ENCODE measurements around the gene PUS10. TPM values are rescaled to one million over a fixed set of nuclear protein-coding genes. Genes with fewer than 3 reads are reported as not detected.
A peak's percentile ranks its signal among the peaks of the same experiment; 100 is the strongest.
"Not testable (repeated sequence)": the region's sequence is repeated elsewhere in the genome, so short reads cannot be mapped to it uniquely, and the experiment has no call there.

The PUS10 gene
- total RNA-seq, 3 donors from 2014 or later: 6.5 to 8.4 (median 6.5) TPM

DNA sequence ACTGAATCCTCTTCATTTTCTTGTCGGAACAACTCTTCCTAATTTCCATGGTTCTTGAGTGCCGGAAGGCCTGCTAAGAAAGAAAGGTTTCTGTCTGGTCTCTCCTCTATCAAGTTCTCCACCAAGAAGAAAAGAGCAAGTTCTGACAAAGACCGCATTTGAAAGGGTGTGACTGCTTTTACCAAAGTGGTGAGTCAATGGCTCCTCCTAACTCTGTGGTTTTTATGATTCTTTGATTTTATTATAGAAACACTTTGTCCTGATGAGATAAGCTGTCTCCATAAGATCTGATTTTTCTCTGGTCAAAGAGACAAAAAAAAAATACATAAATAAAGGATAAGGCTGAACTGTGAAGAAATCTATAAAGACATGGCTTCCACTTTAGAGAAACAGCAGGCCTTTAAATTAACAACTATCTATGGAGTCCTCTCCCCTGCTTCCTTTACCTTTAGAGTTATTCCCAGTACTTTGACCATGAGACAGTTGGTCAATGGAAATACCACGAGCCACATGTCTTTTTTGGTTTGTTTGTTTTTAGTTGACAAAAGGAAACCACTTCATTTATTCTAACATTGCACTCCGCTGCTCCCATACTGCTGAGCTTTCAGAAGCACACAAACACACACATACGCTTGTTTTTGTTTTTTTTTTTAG is 69.0 kb downstream of the PUS10 start:
- H3K9me3 Mint-ChIP-seq: no peaks in the 10 kb centered on the region
- ATAC-seq: peak in 1 of 2 donors; percentile 73
- H3K36me3 Mint-ChIP-seq (ENCODE audit: insufficient read depth): peaks cover 17% of the 10 kb centered on the region
- no peak for DNase-seq
- no peak overlapping the region for H3K4me3 Mint-ChIP-seq
- H3K4me1 Mint-ChIP-seq (ENCODE audit: low read depth): peaks cover 21% of the 10 kb centered on the region
- H3K27me3 Mint-ChIP-seq (ENCODE audit: low read depth): no peaks in the 10 kb centered on the region

DNA sequence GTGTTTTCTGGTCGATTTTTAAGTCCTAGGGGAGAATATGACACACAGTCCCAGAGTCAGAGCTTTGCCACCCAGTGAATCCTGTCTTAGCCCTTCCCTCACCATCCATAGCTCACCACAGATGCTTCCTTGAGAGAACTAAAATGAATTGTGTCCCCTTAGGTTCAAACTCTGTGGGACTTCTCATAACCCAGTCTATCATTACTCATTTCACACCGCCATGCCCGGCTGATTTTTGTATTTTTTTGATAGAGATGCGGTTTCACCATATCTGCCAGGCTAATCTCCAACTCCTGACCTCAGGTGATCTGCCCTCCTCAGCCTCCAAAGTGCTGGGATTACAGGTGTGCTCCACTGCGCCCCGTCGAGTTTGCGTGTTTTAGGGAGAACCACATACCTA is 69.9 kb downstream of the PUS10 start:
- H3K27me3 Mint-ChIP-seq (ENCODE audit: low read depth): no peaks in the 10 kb centered on the region
- no peak overlapping the region for H3K4me3 Mint-ChIP-seq
- H3K4me1 Mint-ChIP-seq (ENCODE audit: low read depth): peaks cover 19% of the 10 kb centered on the region
- peaks cover 9% of the 10 kb centered on the region for H3K36me3 Mint-ChIP-seq (ENCODE audit: insufficient read depth)
- no peak for DNase-seq
- H3K9me3 Mint-ChIP-seq: no peaks in the 10 kb centered on the region
- no peak for ATAC-seq

DNA sequence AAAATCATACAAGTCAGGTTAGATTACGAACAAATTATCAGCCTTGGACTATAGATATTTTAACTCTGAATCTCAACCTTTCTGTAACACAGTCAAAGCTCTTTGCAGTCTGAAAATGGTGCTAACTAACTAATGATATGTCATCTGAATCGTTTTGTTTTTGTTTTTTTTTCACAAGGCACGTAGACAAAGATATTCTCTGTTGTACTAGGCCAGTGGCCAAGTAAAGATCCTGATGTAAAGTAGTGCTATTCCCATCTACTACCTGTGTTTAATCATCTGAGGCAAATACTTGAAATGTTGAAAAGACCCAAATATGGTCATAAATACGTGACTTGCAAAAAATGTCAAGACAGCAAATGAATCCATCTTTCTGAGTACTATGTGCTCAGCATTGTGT is 71.0 kb downstream of the PUS10 start:
- DNase-seq (no peak), ATAC-seq (no peak)
- Mint-ChIP-seq H3K4me3 (no peak overlapping the region), H3K27me3 (ENCODE audit: low read depth) (no peaks in the 10 kb centered on the region), H3K9me3 (no peaks in the 10 kb centered on the region), H3K4me1 (ENCODE audit: low read depth) (peaks cover 19% of the 10 kb centered on the region), H3K36me3 (ENCODE audit: insufficient read depth) (peaks cover 6% of the 10 kb centered on the region)

DNA sequence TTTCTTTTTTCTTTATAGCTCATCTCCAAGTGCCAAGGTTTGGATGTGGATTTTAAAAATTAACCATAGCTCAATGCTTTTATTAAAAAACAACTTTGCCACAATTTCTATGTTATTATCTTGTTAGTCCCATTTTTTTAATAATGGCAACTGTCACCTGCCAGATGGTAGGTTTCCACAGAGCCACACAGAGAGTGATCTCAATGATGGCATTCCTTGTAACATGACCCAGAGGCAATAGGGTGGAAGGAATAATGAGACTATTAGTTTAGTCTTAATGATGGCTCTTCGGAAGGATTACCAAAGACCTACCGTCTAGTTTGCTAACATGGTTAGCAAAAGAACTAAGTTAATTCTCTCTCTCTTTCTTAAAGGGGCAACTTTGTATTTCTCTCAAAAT is 72.7 kb downstream of the PUS10 start:
- ATAC-seq (no peak), DNase-seq (no peak)
- H3K9me3 Mint-ChIP-seq: no peaks in the 10 kb centered on the region
- no peak overlapping the region for H3K4me3 Mint-ChIP-seq
- H3K4me1 Mint-ChIP-seq (ENCODE audit: low read depth): peaks cover 19% of the 10 kb centered on the region
- H3K36me3 Mint-ChIP-seq (ENCODE audit: insufficient read depth): peaks cover 5% of the 10 kb centered on the region
- no peaks in the 10 kb centered on the region for H3K27me3 Mint-ChIP-seq (ENCODE audit: low read depth)

DNA sequence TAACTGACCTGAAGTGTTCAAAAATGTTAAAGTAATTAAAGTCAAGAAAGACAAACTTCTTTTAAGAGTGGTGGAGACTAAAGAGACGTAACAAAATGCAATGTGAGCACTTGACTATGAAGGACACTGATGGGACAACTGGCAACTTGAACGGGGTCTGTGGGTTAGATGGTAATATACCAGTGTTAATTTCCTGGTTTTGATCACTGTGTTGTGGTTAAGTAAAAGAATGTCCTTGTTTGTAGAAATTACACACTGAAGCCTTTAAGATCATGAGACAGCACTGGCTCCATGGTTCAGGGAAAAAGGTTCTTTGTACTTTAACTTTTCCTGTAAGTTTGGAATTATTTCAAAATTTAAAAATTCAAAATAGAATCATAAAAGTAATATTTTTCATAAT is 78.4 kb downstream of the PUS10 start:
- Mint-ChIP-seq H3K36me3 (ENCODE audit: insufficient read depth) (peaks cover 26% of the 10 kb centered on the region), H3K27me3 (ENCODE audit: low read depth) (no peaks in the 10 kb centered on the region), H3K4me1 (ENCODE audit: low read depth) (peaks cover 9% of the 10 kb centered on the region), H3K9me3 (no peaks in the 10 kb centered on the region), H3K4me3 (no peak overlapping the region)
- DNase-seq: no peak
- ATAC-seq: no peak

DNA sequence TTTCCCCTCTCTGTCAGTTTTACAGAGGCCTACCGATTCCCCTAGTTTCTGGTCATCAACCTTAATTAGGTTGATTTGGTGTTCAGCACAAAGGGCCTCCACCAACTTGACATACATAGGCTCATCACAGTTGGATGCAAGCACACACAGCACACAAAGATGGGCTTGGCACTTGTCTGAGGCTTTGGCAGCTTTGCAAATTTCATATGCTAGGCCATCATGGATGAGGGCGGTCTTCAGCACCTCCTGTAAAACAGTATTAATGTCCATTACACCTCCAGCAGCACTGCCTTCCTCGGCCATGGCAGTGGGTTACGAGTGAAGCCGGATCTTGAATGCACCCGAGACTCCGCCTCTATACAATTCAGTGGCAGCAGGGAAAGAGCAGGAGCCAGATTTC is 79.8 kb downstream of the PUS10 start:
- Mint-ChIP-seq H3K9me3 (no peaks in the 10 kb centered on the region), H3K4me3 (no peak overlapping the region), H3K36me3 (ENCODE audit: insufficient read depth) (peaks cover 33% of the 10 kb centered on the region), H3K27me3 (ENCODE audit: low read depth) (no peaks in the 10 kb centered on the region), H3K4me1 (ENCODE audit: low read depth) (peaks cover 9% of the 10 kb centered on the region)
- no peak for DNase-seq
- no peak for ATAC-seq

DNA sequence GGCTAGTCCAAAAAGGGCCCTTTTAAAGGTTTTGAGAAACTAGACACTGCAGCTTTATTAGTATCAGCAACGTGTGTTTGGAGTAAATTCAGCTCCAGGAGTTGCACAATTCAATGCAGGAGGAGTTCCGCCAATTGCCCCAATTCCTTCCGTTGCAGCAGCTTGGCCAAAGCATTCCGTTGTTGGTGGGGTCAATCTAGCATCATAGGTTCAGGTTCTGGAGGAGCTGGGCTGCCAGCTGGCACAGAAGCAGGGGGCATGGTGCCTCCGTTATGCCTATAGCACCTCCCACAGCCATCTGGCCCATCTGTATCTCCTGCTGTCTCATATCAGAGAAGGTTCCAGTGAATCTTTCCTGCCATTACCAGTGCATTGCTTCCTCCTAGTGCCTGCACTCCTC is 81.3 kb downstream of the PUS10 start:
- ATAC-seq (no peak), DNase-seq (no peak)
- peaks cover 15% of the 10 kb centered on the region for H3K4me1 Mint-ChIP-seq (ENCODE audit: low read depth)
- no peaks in the 10 kb centered on the region for H3K27me3 Mint-ChIP-seq (ENCODE audit: low read depth)
- no peak overlapping the region for H3K4me3 Mint-ChIP-seq
- H3K9me3 Mint-ChIP-seq: peaks cover 3% of the 10 kb centered on the region
- peaks cover 44% of the 10 kb centered on the region for H3K36me3 Mint-ChIP-seq (ENCODE audit: insufficient read depth)

DNA sequence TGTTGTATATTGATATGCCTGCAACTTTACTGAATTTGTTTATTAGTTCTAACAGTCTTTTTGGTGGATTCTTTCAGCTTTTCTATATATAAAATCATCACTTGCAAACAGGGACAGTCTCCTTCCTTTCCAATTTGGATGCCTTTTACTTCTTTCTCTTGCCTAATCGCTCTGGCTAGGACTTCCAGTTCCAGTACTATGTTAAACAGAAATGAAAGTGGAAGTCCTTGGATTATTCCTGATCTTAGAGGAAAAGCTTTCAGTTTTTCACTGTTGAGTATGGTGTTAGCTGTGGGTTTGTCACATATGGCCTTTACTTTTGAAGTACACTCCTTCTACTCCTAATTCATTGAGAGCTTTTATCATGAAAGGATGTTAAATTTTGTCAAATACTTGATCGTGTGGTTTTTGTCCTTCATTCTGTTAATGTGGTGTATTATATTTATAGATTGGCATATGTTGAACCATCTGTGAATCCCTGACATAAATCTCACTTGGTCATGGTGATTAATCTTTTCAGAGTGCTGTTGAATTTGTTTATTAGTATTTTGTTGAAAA is 83.8 kb downstream of the PUS10 start:
- H3K4me3 Mint-ChIP-seq: no peak overlapping the region
- peaks cover 42% of the 10 kb centered on the region for H3K36me3 Mint-ChIP-seq (ENCODE audit: insufficient read depth)
- no peak for DNase-seq
- H3K4me1 Mint-ChIP-seq (ENCODE audit: low read depth): peaks cover 11% of the 10 kb centered on the region
- no peak for ATAC-seq
- H3K27me3 Mint-ChIP-seq (ENCODE audit: low read depth): no peaks in the 10 kb centered on the region
- H3K9me3 Mint-ChIP-seq: peaks cover 3% of the 10 kb centered on the region

DNA sequence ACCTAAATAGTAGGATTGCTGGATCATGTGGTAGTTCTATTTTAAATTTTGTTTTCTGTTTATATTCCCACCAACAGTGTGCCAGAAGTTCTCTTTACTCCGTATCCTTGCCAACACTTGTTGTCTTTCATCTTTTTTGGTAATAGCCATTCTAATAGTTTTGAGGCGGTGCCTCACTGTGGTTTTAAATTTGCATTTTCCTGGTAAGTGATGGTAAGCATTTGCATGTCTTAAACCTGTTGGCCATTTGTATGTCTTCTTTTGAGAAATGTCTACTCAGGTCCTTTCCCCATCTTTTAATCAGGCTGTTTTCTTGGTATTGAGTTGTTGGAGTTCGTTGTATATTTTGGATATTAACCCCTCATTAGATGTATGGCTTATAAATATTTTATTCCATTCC is 85.1 kb downstream of the PUS10 start:
- Mint-ChIP-seq H3K9me3 (peaks cover 3% of the 10 kb centered on the region), H3K4me3 (no peak overlapping the region), H3K36me3 (ENCODE audit: insufficient read depth) (peaks cover 37% of the 10 kb centered on the region), H3K4me1 (ENCODE audit: low read depth) (peaks cover 9% of the 10 kb centered on the region), H3K27me3 (ENCODE audit: low read depth) (no peaks in the 10 kb centered on the region)
- ATAC-seq: no peak
- no peak for DNase-seq

DNA sequence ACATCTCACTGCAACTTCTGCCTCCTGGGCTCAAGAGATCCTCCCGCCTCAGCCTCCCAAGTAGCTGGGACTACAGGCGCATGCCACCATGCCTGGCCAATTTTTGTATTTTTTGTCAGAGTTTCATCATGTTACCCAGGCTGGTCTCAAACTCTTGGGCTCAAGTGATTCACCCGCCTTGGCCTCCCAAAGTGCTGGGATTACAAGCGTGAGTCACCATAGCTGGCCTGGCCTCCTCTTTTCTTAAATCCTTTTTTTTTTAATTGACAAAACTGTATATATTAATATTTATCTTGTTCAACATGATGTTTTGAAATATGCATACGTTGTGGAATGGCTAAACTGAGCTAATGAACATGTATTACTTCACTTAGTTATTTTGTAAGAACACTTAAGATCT is 86.0 kb downstream of the PUS10 start:
- not testable (repeated sequence) for ATAC-seq; DNase-seq; H3K4me3 Mint-ChIP-seq; H3K27me3 Mint-ChIP-seq (ENCODE audit: low read depth); H3K4me1 Mint-ChIP-seq (ENCODE audit: low read depth); H3K9me3 Mint-ChIP-seq
- H3K36me3 Mint-ChIP-seq (ENCODE audit: insufficient read depth): peaks cover 37% of the 10 kb centered on the region

DNA sequence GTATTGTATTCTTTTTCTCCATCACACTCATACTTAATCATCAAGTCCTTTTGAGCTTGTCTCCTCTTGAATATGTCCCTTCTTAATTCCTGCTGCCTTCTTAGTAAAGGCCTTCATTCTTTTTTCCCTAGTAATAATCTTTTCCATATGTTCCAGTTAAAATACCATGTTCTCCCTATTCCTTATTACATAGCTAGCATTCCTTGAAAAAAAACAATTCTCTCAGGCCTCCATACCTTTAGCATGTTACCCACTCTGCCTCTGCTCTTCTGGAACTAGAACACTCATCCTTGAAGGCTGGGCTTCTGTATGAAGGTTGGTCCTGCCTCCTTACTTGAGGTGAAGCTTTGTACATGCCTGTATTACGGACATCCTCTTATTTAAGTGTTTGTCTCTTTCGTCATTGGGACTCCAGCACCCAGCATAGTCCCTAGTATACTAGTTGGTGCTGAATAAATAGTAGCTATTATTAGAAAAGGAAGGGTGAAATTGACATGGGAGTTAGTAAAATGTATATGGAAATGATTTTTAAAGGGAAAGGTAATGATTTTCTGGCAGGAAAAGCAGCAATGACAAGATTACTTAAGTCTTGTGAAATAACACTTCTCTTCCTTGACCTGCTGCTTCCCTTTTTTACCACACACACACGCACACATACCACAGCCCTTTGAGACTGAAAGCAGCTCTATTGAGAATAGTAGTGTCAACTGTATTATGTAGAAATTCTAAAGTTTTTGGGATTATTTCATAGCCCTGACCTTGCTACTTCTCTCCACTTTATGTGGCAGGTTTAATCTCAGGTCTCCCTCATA is 91.1 kb downstream of the PUS10 start:
- Mint-ChIP-seq H3K4me3 (no peak overlapping the region), H3K36me3 (ENCODE audit: insufficient read depth) (peaks cover 46% of the 10 kb centered on the region), H3K4me1 (ENCODE audit: low read depth) (peaks cover 10% of the 10 kb centered on the region), H3K27me3 (ENCODE audit: low read depth) (no peaks in the 10 kb centered on the region), H3K9me3 (no peaks in the 10 kb centered on the region)
- DNase-seq (no peak), ATAC-seq (no peak)

DNA sequence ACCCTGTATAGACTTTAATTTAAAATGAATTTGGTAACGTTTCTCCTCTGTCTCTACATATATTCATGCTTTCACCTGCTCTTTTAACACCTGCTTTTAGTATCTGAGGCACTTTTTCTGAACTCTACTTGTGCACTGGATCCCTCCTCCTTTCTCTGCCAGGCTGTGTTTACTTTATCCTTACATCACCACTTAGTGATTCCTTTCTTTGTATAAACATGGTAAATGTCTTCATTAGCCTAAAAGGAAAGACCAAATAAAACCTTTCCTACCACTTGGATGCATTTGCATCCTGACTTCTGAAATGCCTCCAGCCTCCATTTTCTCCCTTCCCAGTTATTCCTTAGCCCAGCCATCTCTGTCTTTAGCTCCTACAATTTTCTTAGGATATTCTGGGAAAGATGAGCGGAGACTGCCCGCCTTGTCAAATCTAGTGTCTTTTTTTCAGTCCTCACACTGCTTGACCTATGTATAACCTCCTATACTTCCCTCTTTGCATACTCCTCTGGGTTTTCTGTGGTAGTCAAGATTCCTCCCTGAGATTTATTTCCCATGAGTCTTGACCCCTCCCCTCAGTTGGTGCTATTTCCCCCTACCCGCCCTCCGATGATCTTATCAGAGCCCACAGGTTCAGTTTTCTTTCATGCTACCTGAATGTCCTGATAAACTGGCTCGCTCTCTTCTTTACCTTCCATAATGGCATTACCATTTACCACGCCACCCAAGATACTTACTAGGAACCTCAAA is 91.9 kb downstream of the PUS10 start:
- H3K36me3 Mint-ChIP-seq (ENCODE audit: insufficient read depth): peaks cover 45% of the 10 kb centered on the region
- ATAC-seq: no peak

DNA sequence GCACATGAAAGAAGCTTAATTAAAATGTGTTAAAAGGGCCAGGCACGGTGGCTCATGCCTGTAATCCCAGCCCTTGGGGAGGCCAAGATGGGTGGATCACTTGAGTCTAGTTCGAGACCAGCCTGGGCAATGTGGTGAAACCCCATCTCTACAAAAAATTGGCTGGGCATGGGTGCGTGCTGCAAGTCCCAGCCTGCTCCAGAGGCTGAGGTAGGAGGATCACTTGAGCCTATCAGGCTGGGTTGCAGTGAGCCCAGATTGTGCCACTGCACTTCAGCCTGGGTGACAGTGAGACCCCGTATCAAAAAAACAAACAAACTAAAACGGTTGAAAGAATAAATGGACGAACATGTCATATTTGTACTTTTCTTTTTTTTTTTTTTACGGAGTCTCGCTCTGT is 110.7 kb downstream of the PUS10 start:
- H3K4me3 Mint-ChIP-seq: no peak overlapping the region
- DNase-seq (no peak), ATAC-seq (no peak)
- no peaks in the 10 kb centered on the region for H3K27me3 Mint-ChIP-seq (ENCODE audit: low read depth)
- H3K9me3 Mint-ChIP-seq: no peaks in the 10 kb centered on the region
- H3K4me1 Mint-ChIP-seq (ENCODE audit: low read depth): peaks cover 15% of the 10 kb centered on the region
- peaks cover 31% of the 10 kb centered on the region for H3K36me3 Mint-ChIP-seq (ENCODE audit: insufficient read depth)

More for the DNA sequence above, 91.9 kb downstream of the PUS10 start:
- peaks cover 10% of the 10 kb centered on the region for H3K4me1 Mint-ChIP-seq (ENCODE audit: low read depth)
- no peak overlapping the region for H3K4me3 Mint-ChIP-seq
- no peak for DNase-seq
- H3K27me3 Mint-ChIP-seq (ENCODE audit: low read depth): no peaks in the 10 kb centered on the region
- H3K9me3 Mint-ChIP-seq: no peaks in the 10 kb centered on the region

DNA sequence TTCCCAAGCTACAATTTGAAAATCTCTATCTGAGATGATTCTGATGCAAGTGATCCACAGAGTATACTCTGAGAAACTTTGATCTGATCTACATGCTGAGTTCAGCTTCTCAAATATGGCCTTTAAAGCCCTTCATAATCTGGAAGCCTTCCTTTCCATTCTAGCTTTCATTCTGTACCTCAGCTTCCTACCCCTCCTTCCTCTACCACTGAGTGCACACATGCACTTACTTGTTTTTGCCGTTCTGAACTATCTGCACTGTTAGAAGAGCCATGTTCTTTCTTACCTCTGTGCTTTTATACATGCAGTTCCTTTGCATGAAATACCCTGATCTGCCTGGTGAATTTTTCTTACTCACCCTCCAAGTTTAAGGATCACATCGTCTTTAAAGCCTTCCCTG is 111.7 kb downstream of the PUS10 start:
- peaks cover 32% of the 10 kb centered on the region for H3K36me3 Mint-ChIP-seq (ENCODE audit: insufficient read depth)
- no peak overlapping the region for H3K4me3 Mint-ChIP-seq
- no peak for ATAC-seq
- DNase-seq: no peak
- peaks cover 15% of the 10 kb centered on the region for H3K4me1 Mint-ChIP-seq (ENCODE audit: low read depth)
- H3K27me3 Mint-ChIP-seq (ENCODE audit: low read depth): no peaks in the 10 kb centered on the region
- H3K9me3 Mint-ChIP-seq: no peaks in the 10 kb centered on the region

Measured in activated T-cell treated with anti-CD3 and anti-CD28 coated beads, Interleukin-2, amount 50 U/mL, for 4 hours (primary cell).